ENCODE results near the gene TMEM151B.

TMEM151B gene

GRCh38 chr6:44278774-44279697 lies 8.8 kb downstream of the TMEM151B start:
- no peak for DNase-seq (ENCODE audit: low read depth)

GRCh38 chr6:44284121-44284520 lies 13.9 kb downstream of the TMEM151B start:
- DNase-seq (ENCODE audit: low read depth), result no peak

- DNase-seq (ENCODE audit: low read depth), result no peak
Observed at GRCh38 chr6:44284867-44285266, 14.6 kb downstream of the TMEM151B start.

- no peak for DNase-seq (ENCODE audit: low read depth)
Observed at GRCh38 chr6:44285552-44286284, 15.5 kb downstream of the TMEM151B start.

GRCh38 chr6:44286285-44286565 lies 16.0 kb downstream of the TMEM151B start:
- DNase-seq (ENCODE audit: low read depth), result no peak

- no peak for DNase-seq (ENCODE audit: low read depth)
Observed at GRCh38 chr6:44286747-44287146, 16.5 kb downstream of the TMEM151B start.

- no peak for DNase-seq (ENCODE audit: low read depth)
Observed at GRCh38 chr6:44289726-44290260, 19.5 kb downstream of the TMEM151B start.

- DNase-seq (ENCODE audit: low read depth), result no peak
Observed at GRCh38 chr6:44291841-44292240, 21.6 kb downstream of the TMEM151B start.

- no peak for DNase-seq (ENCODE audit: low read depth)
Observed at GRCh38 chr6:44292661-44293365, 22.6 kb downstream of the TMEM151B start.

GRCh38 chr6:44294832-44295791 lies 24.9 kb downstream of the TMEM151B start:
- no peak for DNase-seq (ENCODE audit: low read depth)

GRCh38 chr6:44297063-44298038 lies 27.1 kb downstream of the TMEM151B start:
- no peak for DNase-seq (ENCODE audit: low read depth)

GRCh38 chr6:44298055-44298803 lies 28.0 kb downstream of the TMEM151B start:
- no peak for DNase-seq (ENCODE audit: low read depth)

- DNase-seq (ENCODE audit: low read depth), result no peak
Observed at GRCh38 chr6:44298864-44299263, 28.6 kb downstream of the TMEM151B start.

GRCh38 chr6:44300292-44300823 lies 30.1 kb downstream of the TMEM151B start:
- DNase-seq (ENCODE audit: low read depth), result no peak

- no peak for DNase-seq (ENCODE audit: low read depth)
Observed at GRCh38 chr6:44301106-44301505, 30.9 kb downstream of the TMEM151B start.

GRCh38 chr6:44301782-44302564 lies 31.7 kb downstream of the TMEM151B start:
- no peak for DNase-seq (ENCODE audit: low read depth)

GRCh38 chr6:44302856-44303255 lies 32.6 kb downstream of the TMEM151B start:
- DNase-seq (ENCODE audit: low read depth), result no peak

- no peak for DNase-seq (ENCODE audit: low read depth)
Observed at GRCh38 chr6:44303842-44304241, 33.6 kb downstream of the TMEM151B start.
